Upper lobe of left lung (tissue), 6 donors: ENCODE data around the gene EEF1E1. TPM values are rescaled to one million over a fixed set of nuclear protein-coding genes. Genes with fewer than 3 reads are reported as not detected.
"Not testable (repeated sequence)": the region's sequence is repeated elsewhere in the genome, so short reads cannot be mapped to it uniquely, and the experiment has no call there.

Experiments
- ATAC-seq, 2 donors: fragments of 200-7000 bp; cut with Tn5 transposase; one replicate each; pipeline ENCODE4 v1.9.1; 2022; ENCODE audit warnings: mild to moderate bottlenecking in 2 of 2, moderate library complexity in 2 of 2; ENCODE audit not compliant: low FRiP score in 2 of 2
- DNase-seq, 2 donors: peaks; one replicate each; pipeline ENCODE4 v3.0.0-alpha.2; 2019 to 2020
- H3K27ac ChIP-seq, 4 donors: fragments of 200-600 bp; sonication (generic); one replicate each; pipeline ENCODE4 v1.5.1; 2016 to 2019
- H3K27me3 ChIP-seq, 4 donors: fragments of 200-600 bp; sonication (generic); one replicate each; pipeline ENCODE4 v1.5.1; 2017 to 2019
- H3K36me3 ChIP-seq, 4 donors: fragments of 200-600 bp; sonication (generic); one replicate each; pipeline ENCODE4 v1.5.1; 2016 to 2019
- H3K4me1 ChIP-seq, 4 donors: fragments of 200-600 bp; sonication (generic); one replicate each; pipeline ENCODE4 v1.5.1; 2018 to 2019
- H3K4me3 ChIP-seq, 4 donors: fragments of 200-600 bp; sonication (generic); one replicate each; pipeline ENCODE4 v1.5.1; 2017 to 2019; ENCODE audit warnings: mild to moderate bottlenecking in 2 of 4, moderate library complexity in 1 of 4
- H3K9me3 ChIP-seq, 4 donors: fragments of 200-600 bp; sonication (generic); one replicate each; pipeline ENCODE4 v1.5.1; 2018 to 2019
- CTCF ChIP-seq, 6 experiments: fragments of 450-650 bp in 4 of 6; fragments of 200-600 bp in 2 of 6; sonication (generic) in 2 of 6; IDR thresholded peaks; one replicate each; pipeline ENCODE4 v1.5.1; 2016 to 2019; ENCODE audit warnings: antibody characterized with exemption in 6 of 6
- EP300 ChIP-seq, 4 donors: sonication (generic); formaldehyde crosslinking; IDR thresholded peaks; one replicate each; pipeline ENCODE4 v1.5.1; 2017; ENCODE audit warnings: antibody characterized with exemption in 4 of 4, control low read depth in 2 of 4
- POLR2A ChIP-seq, 4 donors: fragments of 450-650 bp; IDR thresholded peaks; one replicate each; pipeline ENCODE4 v1.5.1; 2016 to 2017; ENCODE audit warnings: antibody characterized with exemption in 4 of 4, mild to moderate bottlenecking in 2 of 4
- POLR2AphosphoS5 ChIP-seq, 2 donors: sonication (generic); formaldehyde crosslinking; IDR thresholded peaks; one replicate each; pipeline ENCODE4 v1.5.1; 2017; ENCODE audit warnings: antibody characterized with exemption in 2 of 2
- WGBS, 2 donors: methylation state at CpG; one replicate each; pipeline ENCODE4 v1.1.5; 2017 to 2018; 5-methylcytosine and 5-hydroxymethylcytosine counted together
- total RNA-seq, 6 donors: library from RNA; depleted of rRNA in 4 of 6; stranded (reverse); fragments of >200 nt in 4 of 6; gene quantifications; one replicate each; pipeline versions ENCODE4 v1.1.0 to v1.2.1, GENCODE V29; 2016 to 2021
- donor health status: DM: no; HTN: no; CAD: no; lungs with moderate emphysema.
- donor health status: DM: no; HTN: yes; CAD: no; lungs with severe emphysema.

EEF1E1 gene
- total RNA-seq, 6 donors from 2014 or later, result 7.7 to 59.9 (median 15.3) TPM

- Histone ChIP-seq H3K27me3 (peaks cover 0 to 2% (median 0%) of the 10 kb centered on the region in 4 donors), H3K27ac (no peak overlapping the region), H3K9me3 (no peaks in the 10 kb centered on the region), H3K36me3 (peaks cover 0 to 17% (median 0%) of the 10 kb centered on the region in 4 donors), H3K4me1 (peaks cover 4 to 7% (median 5%) of the 10 kb centered on the region in 4 donors), H3K4me3 (no peak overlapping the region)
- DNase-seq (no peak), ATAC-seq (no peak)
- peak in 2 of 6 experiments; percentile 4 to 21 for TF ChIP-seq CTCF (IDR thresholded peaks at IDR 0.05)
- no peak for TF ChIP-seq POLR2A (IDR thresholded peaks at IDR 0.05)
Measured at GRCh38 chr6:8059129-8059528, 43.2 kb downstream of the EEF1E1 start.

GRCh38 chr6:8057793-8058192 lies 44.6 kb downstream of the EEF1E1 start:
- no peaks in the 10 kb centered on the region for H3K9me3 ChIP-seq
- no peak for ATAC-seq
- 41 to 60% methylated on average over 3 of the region's 3 CpGs for WGBS, 2 donors
- H3K4me1 ChIP-seq, result peaks cover 0 to 4% (median 0%) of the 10 kb centered on the region in 4 donors
- TF ChIP-seq CTCF (IDR thresholded peaks at IDR 0.05), result no peak
- TF ChIP-seq POLR2A (IDR thresholded peaks at IDR 0.05), result no peak
- no peak for TF ChIP-seq POLR2AphosphoS5 (IDR thresholded peaks at IDR 0.05)
- TF ChIP-seq EP300 (IDR thresholded peaks at IDR 0.05), result no peak
- peaks cover 0 to 17% (median 0%) of the 10 kb centered on the region in 4 donors for H3K36me3 ChIP-seq
- DNase-seq, result no peak
- H3K4me3 ChIP-seq, result no peak overlapping the region
- no peaks in the 10 kb centered on the region for H3K27me3 ChIP-seq
- H3K27ac ChIP-seq, result no peak overlapping the region

GRCh38 chr6:8057263-8057662 lies 45.1 kb downstream of the EEF1E1 start:
- Histone ChIP-seq H3K9me3 (no peaks in the 10 kb centered on the region), H3K36me3 (peaks cover 0 to 17% (median 0%) of the 10 kb centered on the region in 4 donors), H3K27ac (no peak overlapping the region), H3K27me3 (no peaks in the 10 kb centered on the region), H3K4me3 (no peak overlapping the region), H3K4me1 (peaks cover 0 to 4% (median 0%) of the 10 kb centered on the region in 4 donors)
- no peak for ATAC-seq
- no peak for TF ChIP-seq CTCF (IDR thresholded peaks at IDR 0.05)
- TF ChIP-seq POLR2A (IDR thresholded peaks at IDR 0.05), result no peak
- no peak for TF ChIP-seq POLR2AphosphoS5 (IDR thresholded peaks at IDR 0.05)
- no peak for TF ChIP-seq EP300 (IDR thresholded peaks at IDR 0.05)
- WGBS, 2 donors, result 89 to 90% methylated on average over 4 of the region's 4 CpGs
- DNase-seq, result no peak

GRCh38 chr6:8054276-8054675 lies 48.1 kb downstream of the EEF1E1 start:
- H3K27ac ChIP-seq, result no peak overlapping the region
- peaks cover 0 to 4% (median 0%) of the 10 kb centered on the region in 4 donors for H3K4me1 ChIP-seq
- DNase-seq, result no peak
- no peaks in the 10 kb centered on the region for H3K9me3 ChIP-seq
- no peak overlapping the region for H3K4me3 ChIP-seq
- WGBS, 2 donors, result 90 to 97% methylated on average over 2 of the region's 2 CpGs
- ATAC-seq, result no peak
- no peak for TF ChIP-seq EP300 (IDR thresholded peaks at IDR 0.05)
- no peak for TF ChIP-seq POLR2A (IDR thresholded peaks at IDR 0.05)
- no peak for TF ChIP-seq POLR2AphosphoS5 (IDR thresholded peaks at IDR 0.05)
- no peak for TF ChIP-seq CTCF (IDR thresholded peaks at IDR 0.05)
- H3K27me3 ChIP-seq, result no peaks in the 10 kb centered on the region
- peaks cover 0 to 10% (median 1%) of the 10 kb centered on the region in 4 donors for H3K36me3 ChIP-seq

- no peak overlapping the region for H3K27ac ChIP-seq
- no peak overlapping the region for H3K4me3 ChIP-seq
- DNase-seq (no peak), ATAC-seq (peak in 1 of 2 donors; percentile 88)
- H3K27me3 ChIP-seq, result no peaks in the 10 kb centered on the region
- no peaks in the 10 kb centered on the region for H3K9me3 ChIP-seq
- peaks cover 0 to 14% (median 1%) of the 10 kb centered on the region in 4 donors for H3K36me3 ChIP-seq
- H3K4me1 ChIP-seq, result no peaks in the 10 kb centered on the region
- WGBS, 2 donors, result 88 to 89% methylated on average over 3 of the region's 3 CpGs
- TF ChIP-seq POLR2AphosphoS5 (IDR thresholded peaks at IDR 0.05), result no peak
- no peak for TF ChIP-seq POLR2A (IDR thresholded peaks at IDR 0.05)
- TF ChIP-seq CTCF (IDR thresholded peaks at IDR 0.05), result no peak
- TF ChIP-seq EP300 (IDR thresholded peaks at IDR 0.05), result no peak
Measured at GRCh38 chr6:8047541-8048292, 54.6 kb downstream of the EEF1E1 start.

- not testable (repeated sequence) for H3K27me3 ChIP-seq, H3K4me1 ChIP-seq, H3K27ac ChIP-seq, DNase-seq, H3K9me3 ChIP-seq, ATAC-seq, H3K4me3 ChIP-seq
- 95 to 97% methylated on average over 4 of the region's 4 CpGs for WGBS, 2 donors
- H3K36me3 ChIP-seq, result peaks cover 0 to 14% (median 1%) of the 10 kb centered on the region in 4 donors
Measured at GRCh38 chr6:8045769-8046168, 56.6 kb downstream of the EEF1E1 start.
